ENCODE measurements around the gene NOS1AP.
"Not testable (repeated sequence)": the region's sequence is repeated elsewhere in the genome, so short reads cannot be mapped to it uniquely, and the experiment has no call there.

Gene NOS1AP

DNA sequence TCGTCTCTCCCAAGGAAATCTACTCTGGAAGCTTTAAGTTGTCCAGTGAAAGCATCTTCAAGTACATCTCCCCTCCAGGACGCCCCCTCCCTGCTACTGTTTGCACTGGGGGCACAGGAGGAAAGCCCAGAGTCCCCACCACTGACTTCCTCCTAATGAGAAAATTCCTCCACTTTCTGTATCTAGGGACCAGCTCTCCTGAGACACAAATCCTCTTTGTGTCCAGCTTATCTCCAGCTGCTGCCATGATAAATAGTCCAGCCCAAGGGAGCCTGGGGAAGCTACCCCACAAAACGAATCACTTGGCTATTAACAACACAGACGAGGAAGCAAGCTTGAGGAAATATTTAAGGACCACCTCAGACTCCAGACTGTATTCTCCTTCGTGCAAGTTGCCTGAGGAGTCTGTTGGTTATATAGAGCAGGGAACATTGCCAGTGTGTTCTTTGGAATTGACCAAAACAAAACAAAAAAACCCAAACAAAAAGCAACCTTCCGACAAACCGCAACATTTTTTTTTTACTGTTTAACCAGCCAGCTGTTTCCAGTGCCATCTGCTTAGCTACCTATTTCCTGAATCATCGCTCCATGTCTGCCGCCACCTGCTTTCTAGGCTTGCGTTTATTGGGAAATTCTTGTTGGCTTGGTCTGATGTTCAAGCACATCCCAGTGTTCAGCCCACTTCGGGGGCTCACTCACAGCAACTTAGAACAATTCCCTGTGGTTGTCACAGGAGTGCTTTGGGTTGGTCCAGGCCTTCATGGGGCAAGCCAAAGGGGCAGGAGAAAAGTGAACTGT lies 319.7 kb downstream of the NOS1AP start:
- DNase-seq, result no peak

DNA sequence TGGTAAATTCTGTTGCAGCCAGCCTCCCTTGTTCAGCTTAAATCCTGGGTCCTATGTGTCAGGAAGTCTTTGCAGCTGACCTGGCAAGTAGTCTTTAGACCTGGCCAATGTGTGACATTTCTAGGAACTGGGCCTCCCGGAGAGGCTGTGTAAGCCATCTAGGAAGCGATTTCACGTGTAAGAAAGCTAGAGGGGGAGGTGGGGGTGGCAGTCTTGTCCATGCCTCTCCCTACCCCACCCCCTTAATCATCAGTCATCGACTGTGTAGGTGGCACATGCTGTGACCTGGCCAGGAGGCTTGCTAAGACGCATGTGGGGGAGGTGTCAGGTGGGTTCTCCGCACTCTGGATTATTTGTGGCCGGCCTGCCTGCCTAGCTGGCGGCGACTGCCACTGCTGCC lies 320.5 kb downstream of the NOS1AP start:
- DNase-seq, result no peak

DNA sequence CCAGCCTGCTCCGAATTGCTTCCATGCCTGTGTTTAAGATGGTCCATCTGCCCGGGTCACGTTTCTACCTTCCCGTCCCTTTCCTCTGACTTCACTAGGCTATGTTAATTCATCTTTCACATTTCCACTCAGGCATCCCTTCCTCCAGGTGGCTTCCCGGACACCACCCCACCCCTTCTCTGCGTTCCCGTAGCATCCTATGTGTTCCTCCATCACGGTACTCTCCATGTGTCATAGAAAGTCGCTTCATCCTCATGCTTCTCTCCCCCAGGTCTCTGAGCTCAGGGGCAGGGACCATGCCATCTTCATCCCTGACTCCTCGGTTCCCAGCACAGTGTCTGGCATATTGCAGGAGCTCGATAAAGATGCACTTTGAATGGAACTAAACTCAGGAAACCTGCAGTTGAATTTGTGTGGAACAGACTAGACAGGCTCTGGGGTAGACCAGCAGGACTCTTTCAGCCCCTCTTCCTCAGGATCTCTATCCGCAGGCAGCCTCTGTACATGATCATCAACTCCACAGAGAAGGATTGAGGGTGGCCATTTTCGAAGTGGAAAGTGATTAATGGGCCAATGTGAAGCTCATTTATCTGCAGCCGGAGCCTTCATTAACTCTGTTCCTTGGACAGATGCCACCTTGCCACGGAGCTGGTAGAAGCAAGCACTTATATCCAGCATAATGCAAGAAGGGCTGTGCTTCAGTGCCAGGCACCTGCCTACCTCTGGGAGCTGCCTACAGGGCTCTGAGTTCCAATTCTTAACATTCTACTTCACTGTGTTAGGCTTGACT lies 321.1 kb downstream of the NOS1AP start:
- DNase-seq, result no peak

DNA sequence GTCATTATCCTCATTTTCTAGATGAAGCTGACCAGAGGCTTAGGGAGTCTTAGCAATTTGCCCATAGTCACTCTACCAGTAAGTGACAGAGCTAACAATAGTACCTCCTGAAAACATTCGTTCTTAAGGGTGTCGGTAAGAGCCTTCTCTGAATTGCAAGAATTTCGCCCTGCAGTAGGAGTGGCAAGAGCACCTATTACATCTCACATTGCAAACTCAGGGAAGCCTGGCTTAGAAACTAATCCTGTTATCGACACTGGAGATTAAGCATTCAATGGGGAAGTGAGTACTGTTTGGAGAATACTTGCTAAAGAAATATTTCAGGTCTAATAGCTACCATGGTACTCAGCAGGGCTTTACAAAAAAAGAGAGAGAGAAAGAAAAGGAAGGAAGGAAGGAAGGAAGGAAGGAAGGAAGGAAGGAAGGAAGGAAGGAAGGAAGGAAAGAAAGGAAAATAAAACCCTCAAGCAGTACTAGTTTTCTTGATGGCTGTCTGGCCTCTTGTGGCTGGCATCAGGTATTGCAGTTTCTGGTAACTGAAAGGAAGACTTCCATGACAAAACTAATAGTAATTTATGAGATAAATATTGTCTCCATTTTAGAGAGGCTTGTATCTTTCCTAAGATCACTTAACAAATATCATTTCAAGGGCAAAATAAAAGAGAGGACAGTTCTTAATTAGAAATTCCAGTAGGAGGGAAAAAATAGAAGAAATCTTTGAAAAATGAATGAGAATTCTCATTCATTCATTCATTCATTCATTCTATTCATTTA lies 322.5 kb downstream of the NOS1AP start:
- DNase-seq, result no peak

DNA sequence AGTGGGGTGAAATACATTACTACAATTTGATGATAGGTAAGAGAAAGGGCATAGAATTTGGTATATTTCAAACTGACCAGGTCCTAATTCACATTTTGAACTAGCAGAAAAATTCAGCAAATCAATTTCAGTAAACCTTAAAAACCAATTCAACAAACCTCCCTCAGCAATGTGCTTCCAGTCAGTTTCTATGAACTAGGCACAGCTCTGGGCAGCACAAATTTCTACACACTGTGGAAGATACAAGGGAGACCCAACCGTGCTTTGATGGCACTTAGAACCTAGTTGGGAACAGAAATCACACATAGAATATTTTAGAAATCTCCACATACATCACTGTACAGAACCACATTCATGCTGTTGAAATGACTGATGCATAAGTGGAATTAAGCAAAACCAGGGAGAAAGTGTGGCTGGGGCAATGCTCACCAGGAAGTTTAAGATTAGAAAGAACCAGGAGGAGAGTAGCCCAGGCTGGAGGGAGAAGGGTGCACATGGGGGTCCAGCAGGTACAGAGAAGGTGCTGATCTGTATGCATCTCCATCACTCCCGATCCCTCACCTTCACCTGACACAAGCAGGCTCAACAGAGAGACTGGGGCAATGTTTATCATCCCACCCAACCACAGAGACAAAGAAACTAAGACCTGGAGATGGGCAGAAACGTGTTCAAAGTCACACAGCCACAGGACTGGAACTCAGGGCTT lies 326.9 kb downstream of the NOS1AP start:
- no peak for DNase-seq

DNA sequence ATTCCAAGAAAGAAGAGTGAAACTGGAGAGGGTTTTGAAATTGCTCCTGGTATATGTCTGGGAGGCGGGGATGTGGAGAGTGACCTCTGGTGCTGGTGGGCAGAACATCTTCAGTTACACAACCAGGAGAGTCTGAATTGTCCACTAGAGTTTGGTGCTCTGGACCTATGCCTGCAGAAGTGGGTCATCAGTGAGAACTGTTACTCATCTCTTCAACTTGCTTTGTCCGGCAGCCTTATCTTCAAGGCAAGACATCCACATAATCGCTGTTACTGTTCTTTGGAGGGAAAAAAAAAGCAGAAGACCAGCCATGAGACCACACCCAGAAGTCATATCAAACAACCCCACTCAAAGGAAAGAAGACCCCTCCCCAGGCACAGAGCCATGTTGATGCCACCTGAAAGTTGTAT lies 327.6 kb downstream of the NOS1AP start:
- DNase-seq, result no peak

DNA sequence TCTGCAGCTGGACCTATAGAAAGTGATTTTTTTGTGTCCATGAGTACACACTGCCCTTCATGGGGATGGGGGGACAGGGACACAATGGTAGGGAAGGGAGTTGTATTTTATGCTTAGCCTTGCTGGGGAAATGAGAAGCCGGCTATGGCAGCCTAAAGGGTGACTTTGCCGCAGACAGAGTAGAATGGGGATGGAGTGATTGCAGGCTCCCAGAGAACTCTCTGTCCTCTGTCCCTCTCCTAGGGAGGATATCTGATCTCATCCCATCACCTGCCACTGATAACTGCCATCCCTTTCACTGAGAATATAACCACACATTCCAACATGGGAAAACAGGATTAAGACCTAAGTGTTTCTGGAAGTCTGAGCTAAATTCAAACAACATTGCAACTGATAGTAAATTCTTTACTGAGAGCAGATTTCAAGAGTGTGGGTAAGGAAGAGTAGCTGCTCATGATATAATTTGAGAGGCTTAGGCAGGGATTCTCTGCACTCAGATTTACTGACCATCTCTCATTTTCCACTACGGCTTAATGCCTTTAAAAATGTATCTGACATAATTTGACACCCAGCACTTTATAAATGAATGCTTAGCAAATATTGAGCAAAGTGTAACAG lies 328.6 kb downstream of the NOS1AP start:
- no peak for DNase-seq

DNA sequence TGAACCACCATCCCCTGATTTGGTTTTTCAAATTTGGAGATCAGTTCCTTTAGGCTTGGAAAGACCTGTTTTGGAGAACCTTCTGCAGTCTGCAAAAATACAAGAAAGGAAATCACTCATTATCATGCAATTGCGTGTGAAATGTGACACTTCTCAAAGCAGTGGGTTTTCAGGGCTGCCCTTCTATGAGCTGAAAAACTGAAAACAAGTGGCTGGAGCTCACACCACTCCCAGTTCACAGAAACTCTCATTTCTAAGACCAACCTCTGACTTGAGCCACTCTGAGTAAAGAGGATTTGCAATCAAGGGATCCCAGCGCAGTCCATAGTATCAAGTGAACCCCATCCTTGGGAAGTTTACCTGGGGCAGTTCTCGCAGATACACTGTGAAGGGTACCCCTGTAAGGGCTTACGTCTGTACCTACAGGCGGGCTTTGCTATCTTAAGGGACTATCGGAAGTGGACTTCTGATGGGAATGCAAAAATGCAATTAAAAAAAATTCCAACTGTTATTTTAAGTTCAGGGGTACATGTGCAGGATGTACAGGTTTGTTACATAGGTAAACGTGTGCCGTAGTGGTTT lies 329.6 kb downstream of the NOS1AP start:
- no peak for DNase-seq

DNA sequence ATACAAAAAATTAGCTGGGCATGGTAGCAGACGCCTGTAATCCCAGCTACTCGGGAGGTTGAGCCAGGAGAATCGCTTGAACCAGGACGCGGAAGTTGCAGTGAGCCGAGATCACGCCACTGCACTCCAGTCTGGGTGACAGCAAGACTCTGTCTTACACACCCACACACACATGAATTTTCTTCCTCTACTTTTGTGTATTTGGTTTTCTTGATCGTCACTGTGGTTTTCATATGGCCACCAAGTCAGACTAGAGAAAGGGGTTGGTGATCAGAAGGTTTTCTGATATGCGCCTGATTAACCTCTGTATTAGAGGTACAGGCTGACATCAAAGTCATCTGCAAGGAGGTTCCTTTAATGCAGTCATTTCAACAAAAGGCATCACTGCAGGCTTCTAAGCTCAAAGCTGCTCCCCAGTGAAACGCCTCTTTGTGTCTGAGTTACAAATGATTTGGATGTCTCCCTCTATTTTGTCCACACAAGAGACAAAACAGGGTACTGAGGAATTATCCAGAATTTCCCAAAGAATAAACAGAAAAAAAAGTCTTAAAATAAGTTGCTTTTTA lies 331.4 kb downstream of the NOS1AP start:
- DNase-seq, result no peak

DNA sequence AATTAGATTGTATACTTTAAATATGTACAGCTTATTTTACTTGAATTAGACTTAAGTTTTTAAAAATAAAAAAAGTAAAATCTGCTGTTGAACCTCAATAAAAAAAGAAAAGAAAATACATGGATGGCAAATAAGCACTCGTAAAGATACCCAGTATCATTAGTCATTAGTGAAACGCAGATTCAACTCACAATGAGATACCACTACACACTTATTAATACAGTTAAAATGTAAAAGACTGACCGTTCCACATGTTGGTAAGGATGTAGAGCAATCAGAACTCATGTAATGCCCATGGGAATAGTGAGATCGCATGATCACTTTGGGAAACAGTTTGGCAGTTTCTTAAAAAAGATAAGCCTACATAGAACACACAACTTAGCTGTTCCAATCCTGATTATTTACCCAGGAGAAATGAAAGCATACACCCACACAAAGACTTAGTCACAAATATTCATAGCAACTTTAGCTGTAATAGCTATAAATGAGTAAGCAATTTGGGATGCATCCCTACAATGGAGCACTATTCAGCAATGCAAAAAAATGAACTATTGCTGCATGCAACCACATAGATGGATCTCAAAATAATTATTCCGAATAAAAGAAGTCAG lies 335.2 kb downstream of the NOS1AP start:
- DNase-seq, result no peak

DNA sequence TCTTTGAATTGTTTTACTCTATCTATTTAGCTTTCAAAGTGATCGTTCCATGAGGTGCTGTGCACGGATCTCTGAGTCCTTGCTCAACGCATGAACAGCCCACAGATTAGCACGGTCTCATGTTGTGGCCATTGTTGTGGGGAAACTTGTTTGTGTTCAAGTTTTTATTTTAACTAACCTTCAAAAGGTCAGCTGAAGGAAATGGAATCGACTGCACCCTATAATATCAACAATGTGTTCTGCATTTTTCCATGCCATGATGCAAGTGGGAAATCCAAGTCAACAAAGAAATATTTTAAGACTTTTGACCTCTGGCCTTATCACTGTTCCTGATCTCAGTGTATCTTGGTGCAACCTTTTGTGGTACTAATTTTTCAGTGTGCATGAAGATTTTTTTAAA lies 336.3 kb downstream of the NOS1AP start:
- DNase-seq, result no peak

DNA sequence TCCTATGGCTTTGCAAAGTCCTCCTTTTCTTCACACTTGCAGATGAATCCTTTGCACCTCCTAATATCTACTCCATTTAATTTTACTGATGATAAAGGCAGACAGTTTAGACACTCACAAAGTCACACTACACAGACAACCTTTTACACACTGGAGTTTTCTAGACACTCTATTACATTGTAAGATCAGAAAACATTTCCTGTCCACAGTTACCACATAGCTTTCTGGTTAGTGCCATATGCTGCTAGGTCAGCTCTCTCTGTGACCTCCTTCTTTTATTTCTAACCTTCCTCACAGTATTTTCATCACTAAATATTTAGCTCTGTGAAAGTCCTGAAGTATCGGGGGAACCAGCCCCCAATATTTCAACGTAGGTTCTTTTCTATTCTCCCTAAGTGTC lies 337.3 kb downstream of the NOS1AP start:
- DNase-seq, result no peak

DNA sequence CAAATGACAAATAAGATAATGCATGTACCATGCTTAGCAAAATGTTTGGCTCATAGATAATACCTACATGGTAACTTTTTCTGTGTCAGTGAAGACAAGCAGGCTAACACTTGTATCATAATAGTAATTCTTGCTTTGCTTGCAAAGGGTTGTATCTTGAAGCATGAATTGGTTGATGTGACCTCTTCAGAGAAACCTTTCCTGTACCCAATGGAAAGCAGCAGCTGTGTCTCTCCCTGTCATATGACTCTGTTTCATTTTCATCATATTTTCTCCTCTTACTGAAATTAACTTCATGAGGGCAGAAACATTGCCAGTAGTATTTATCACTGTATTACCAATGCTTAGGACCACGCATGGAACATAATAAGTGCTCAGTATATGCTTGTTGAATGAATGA lies 338.0 kb downstream of the NOS1AP start:
- DNase-seq, result no peak

DNA sequence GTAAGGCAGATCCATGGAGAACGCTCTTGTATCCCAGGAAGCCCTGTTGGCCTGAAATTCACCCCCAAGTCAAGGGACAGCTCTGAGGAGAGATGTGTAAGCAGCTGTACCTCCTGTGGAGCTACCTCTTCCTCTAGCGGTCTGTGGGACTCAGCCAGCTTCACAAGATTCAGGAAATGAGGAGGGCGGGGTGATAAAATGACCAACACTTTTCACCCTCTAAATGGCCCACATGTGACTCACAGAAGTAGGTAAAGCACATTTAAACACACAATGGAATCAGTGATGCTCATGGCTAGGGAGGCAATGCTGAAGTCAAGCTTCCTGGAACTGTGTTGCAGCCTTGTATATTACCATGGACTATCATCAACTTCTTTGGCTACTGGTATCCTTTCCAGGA lies 342.5 kb downstream of the NOS1AP start, which contains the start of gene SH2D1B:
TSS of gene SH2D1B (minus strand) at position 135 of the 400 bp plus-strand sequence. CDS start at position 15, 120 bp downstream.
- DNase-seq, result no peak

DNA sequence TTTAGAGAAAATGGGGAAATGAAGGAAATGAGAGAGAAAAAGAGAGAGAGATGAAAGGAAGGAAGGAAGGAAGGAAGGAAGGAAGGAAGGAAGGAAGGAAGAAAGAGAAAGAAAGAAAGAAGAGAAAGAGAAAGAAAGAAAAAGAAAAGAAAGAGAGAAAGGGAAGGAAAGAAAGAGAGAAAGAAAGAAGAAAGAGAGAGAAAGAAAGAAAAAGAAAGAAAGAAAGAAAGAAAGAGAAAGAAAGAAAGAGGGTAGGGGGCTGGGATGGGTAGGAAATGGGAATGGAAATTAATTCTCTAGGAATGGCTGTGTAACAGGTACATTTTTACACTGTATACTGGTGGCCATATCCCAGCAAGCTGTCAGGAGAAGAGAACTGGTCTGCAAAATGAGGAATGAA lies 346.7 kb downstream of the NOS1AP start:
- no peak for DNase-seq

DNA sequence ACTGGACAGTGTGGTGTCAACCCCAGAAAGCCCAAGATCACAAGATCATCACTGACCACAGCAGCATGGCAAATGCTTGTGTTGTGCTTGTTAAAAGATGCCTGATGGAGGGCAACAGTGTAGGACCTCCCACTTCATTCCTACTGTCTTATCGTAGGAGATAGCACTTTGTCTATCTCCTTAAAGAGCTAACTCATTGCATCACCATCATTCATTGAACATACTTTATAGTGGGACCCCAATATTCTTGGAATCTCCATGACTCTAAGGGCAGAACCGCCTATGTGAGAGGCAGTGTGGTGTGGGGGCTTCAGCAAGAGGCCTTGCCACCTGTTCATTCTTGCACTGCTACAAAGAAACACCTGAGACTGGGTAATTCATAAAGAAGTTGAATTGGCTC lies 347.4 kb downstream of the NOS1AP start:
- DNase-seq, result no peak

DNA sequence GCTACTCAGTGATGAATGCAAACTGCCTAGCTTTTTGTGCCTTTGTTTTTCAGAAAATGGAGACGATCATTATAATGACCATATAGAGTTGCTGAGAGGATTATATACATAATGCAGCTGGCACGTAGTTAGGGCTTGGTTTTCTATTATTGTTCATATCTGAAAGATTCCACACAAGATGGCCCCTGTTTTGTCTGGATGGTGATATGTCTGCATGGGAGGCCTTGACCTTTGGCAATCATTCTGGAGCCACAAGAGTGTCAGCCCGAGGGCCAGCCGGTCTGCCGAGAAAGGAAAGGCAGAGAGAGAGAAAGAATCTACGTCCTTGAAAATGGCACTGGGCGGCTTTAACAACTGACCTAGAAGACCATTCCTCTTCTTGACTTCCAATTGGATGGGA lies 348.2 kb downstream of the NOS1AP start:
- DNase-seq, result no peak

DNA sequence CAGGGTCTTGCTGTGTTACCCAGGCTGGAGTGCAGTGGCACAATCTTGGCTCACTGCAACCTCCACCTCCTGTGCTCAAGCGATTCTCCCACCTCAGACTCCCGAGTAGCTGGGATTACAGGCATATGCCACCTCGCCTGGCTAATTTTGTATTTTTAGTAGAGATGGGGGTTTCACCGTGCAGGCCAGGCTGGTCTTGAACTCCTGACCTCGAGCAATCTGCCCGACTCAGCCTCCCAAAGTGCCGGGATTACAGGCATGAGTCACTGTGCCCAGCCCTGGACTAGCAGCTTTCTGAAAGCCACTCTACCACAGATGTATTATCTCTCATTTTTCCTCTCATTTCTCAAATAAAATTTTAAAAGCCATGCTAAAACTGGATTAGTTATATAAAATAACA lies 349.1 kb downstream of the NOS1AP start:
- DNase-seq, result not testable (repeated sequence)

DNA sequence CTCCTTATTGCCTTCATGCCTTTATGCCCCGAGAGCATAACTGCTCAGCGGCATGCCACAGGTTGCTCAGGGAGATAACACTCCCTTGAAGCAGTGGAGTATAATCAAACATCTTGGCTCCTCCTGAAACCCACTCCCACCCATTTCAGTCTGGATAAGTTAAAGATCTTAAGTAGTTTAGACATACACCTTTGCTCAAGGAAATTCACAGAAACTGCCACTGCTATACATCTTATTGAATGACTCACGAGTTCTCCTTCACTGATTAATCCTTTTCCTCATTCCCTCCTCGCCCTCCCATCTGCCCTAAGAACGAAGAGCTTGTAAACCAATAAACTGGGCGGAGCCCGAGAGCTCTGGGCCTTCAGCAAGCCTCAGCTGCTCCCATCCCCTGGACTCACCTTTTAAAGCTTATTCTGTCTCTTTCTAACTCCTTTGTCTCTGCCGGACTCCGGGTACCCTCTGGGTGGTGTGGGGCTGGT lies 350.0 kb downstream of the NOS1AP start:
- not testable (repeated sequence) for DNase-seq
